Measurements from ENCODE around the gene PHYHD1. TPM values are rescaled to one million over a fixed set of nuclear protein-coding genes. Genes with fewer than 3 reads are reported as not detected.

Gene PHYHD1
- total RNA-seq, 1 experiment from 2014 or later, result 18.0 TPM

DNA sequence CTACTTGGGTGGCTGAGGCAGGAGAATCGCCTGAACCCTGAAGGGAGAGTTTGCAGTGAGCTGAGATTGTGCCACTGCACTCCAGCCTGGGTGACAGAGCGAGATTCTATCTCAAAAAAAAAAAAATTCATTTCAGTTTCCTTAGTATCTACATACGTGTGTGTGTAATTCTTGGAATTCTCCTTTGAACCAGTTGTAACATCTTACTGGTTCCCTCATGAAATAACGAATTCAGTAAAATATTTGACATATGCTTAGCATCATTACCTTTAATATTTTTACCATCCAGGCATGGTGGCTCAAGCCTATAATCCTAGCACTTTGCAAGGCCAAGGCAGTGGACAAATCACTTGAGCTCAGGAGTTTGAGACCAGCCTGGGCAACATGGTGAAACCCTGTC, 8.8 kb downstream of the PHYHD1 start:
- no peak overlapping the region for H3K4me3 Mint-ChIP-seq
- Histone ChIP-seq H3K79me2 (ENCODE audit: insufficient read depth, low read length) (no peaks in the 10 kb centered on the region), H2BK15ac (ENCODE audit: low read depth, low read length) (no peak overlapping the region), H3K56ac (ENCODE audit: insufficient read length, low read depth, low read length) (no peak overlapping the region), H3K27me3 (ENCODE audit: insufficient read depth, low read length) (no peaks in the 10 kb centered on the region), H3K23ac (ENCODE audit: insufficient read length, low read depth, low read length) (no peak overlapping the region), H3K79me1 (ENCODE audit: insufficient read depth, low read depth, low read length, poor library complexity, severe bottlenecking) (no peaks in the 10 kb centered on the region), H2AK5ac (ENCODE audit: insufficient read length, low read length) (no peak overlapping the region), H2AFZ (ENCODE audit: low read length) (no peak overlapping the region), H3T11ph (ENCODE audit: low read length) (no peak overlapping the region), H3K4ac (ENCODE audit: low read depth, low read length) (no peak overlapping the region), H3K4me1 (ENCODE audit: insufficient read depth, low read length) (no peaks in the 10 kb centered on the region), H4K8ac (replicated peaks; ENCODE audit: insufficient read length, low read depth, low read length) (no peak overlapping the region), H3K9ac (ENCODE audit: extremely low read depth, insufficient read length, low read length) (no peak overlapping the region), H4K20me1 (ENCODE audit: control insufficient read depth, insufficient read depth, insufficient read length) (no peaks in the 10 kb centered on the region), H4K5ac (ENCODE audit: insufficient read length, low read depth, low read length) (no peak overlapping the region), H3K23me2 (ENCODE audit: insufficient read length, low read depth, low read length, poor library complexity, severe bottlenecking) (no peaks in the 10 kb centered on the region), H4K91ac (ENCODE audit: insufficient read length, low read depth, low read length) (no peak overlapping the region), H3K9me3 (ENCODE audit: control insufficient read depth, low read depth, low read length) (no peaks in the 10 kb centered on the region), H3K18ac (ENCODE audit: insufficient read length, low read depth, low read length) (no peak overlapping the region), H3K14ac (ENCODE audit: insufficient read depth, low read length) (no peak overlapping the region), H3K27ac (ENCODE audit: insufficient read length, low read depth, low read length) (no peak overlapping the region), H2BK12ac (ENCODE audit: insufficient read length, low read depth, low read length) (no peak overlapping the region), H2BK5ac (ENCODE audit: insufficient read length, low read length) (no peak overlapping the region), H2BK120ac (ENCODE audit: low read depth, low read length, poor library complexity, severe bottlenecking) (no peak overlapping the region), H3K4me2 (ENCODE audit: insufficient read depth, insufficient read length, low read length) (no peak overlapping the region), H2BK20ac (ENCODE audit: low read depth, low read length, poor library complexity, severe bottlenecking) (no peak overlapping the region)
- no peak for DNase-seq
- H3K27ac Mint-ChIP-seq, result no peak overlapping the region
- 0 out of 7 replicates have a peak, but pooled peaks cover 0 to 3% (median 0%) of the 10 kb centered on the region in 3 experiments for H3K36me3 Mint-ChIP-seq (ENCODE audit: insufficient read depth in 1 of 3, low read depth in 3 of 3)
- no peaks in the 10 kb centered on the region; the same call in 1 of the 2 replicates for H3K27me3 Mint-ChIP-seq (ENCODE audit: low read depth)
- peaks cover 5 to 6% of the 10 kb centered on the region in 2 experiments for H3K4me1 Mint-ChIP-seq
- TF ChIP-seq, protein P1, sequence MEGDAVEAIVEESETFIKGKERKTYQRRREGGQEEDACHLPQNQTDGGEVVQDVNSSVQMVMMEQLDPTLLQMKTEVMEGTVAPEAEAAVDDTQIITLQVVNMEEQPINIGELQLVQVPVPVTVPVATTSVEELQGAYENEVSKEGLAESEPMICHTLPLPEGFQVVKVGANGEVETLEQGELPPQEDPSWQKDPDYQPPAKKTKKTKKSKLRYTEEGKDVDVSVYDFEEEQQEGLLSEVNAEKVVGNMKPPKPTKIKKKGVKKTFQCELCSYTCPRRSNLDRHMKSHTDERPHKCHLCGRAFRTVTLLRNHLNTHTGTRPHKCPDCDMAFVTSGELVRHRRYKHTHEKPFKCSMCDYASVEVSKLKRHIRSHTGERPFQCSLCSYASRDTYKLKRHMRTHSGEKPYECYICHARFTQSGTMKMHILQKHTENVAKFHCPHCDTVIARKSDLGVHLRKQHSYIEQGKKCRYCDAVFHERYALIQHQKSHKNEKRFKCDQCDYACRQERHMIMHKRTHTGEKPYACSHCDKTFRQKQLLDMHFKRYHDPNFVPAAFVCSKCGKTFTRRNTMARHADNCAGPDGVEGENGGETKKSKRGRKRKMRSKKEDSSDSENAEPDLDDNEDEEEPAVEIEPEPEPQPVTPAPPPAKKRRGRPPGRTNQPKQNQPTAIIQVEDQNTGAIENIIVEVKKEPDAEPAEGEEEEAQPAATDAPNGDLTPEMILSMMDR (conservative IDR thresholded peaks at IDR 0.05), result no peak
- H3K9me3 Mint-ChIP-seq, result no peaks in the 10 kb centered on the region
- no CpG with 5 or more reads among the region's 4 CpGs for WGBS (ENCODE audit: extremely low coverage, insufficient read length, low lambda C conversion rate)
